Prostate gland (tissue), 2 donors: ENCODE data around the gene HMOX1. TPM values are rescaled to one million over a fixed set of nuclear protein-coding genes. Genes with fewer than 3 reads are reported as not detected.

ENCODE experiments used
- DNase-seq: peaks from one replicate; pipeline ENCODE4 v3.0.0-alpha.2; 2019; ENCODE audit warnings: low spot score
- H3K27ac ChIP-seq, 2 donors: fragments of 200-600 bp; sonication (generic); 2 replicates each; pipeline ENCODE4 v1.5.1; 2017 to 2019
- H3K27me3 ChIP-seq: fragments of 200-600 bp; sonication (generic); replicated peaks from 2 replicates; pipeline ENCODE4 v1.5.1; 2019; ENCODE audit not compliant: insufficient read depth
- H3K36me3 ChIP-seq, 2 donors: fragments of 200-600 bp; sonication (generic); 1 replicate in 1 of 2; 2 replicates in 1 of 2; pipeline versions ENCODE4 v1.5.1 to v1.8.1; 2017 to 2019
- H3K4me1 ChIP-seq: fragments of 200-600 bp; sonication (generic); replicated peaks from 2 replicates; pipeline ENCODE4 v1.5.1; 2019
- H3K4me3 ChIP-seq, 2 donors: fragments of 200-600 bp; sonication (generic); 2 replicates each; pipeline ENCODE4 v1.5.1; 2017 to 2019
- H3K9me3 ChIP-seq: fragments of 200-600 bp; sonication (generic); 2 replicates; pipeline ENCODE4 v1.5.1; 2017
- CTCF ChIP-seq, 4 experiments: fragments of 200-600 bp in 2 of 4; fragments of 450-650 bp in 2 of 4; sonication (generic) in 2 of 4; IDR thresholded peaks; 1 replicate in 3 of 4; 2 replicates in 1 of 4; pipeline ENCODE4 v1.5.1; 2016 to 2019; ENCODE audit warnings: antibody characterized with exemption in 4 of 4, mild to moderate bottlenecking in 2 of 4, moderate library complexity in 2 of 4
- POLR2A ChIP-seq: fragments of 450-650 bp; IDR thresholded peaks from one replicate; pipeline ENCODE4 v1.6.1; 2016; ENCODE audit warnings: antibody characterized with exemption, mild to moderate bottlenecking
- POLR2AphosphoS5 ChIP-seq: sonication (generic); formaldehyde crosslinking; IDR thresholded peaks from one replicate; pipeline ENCODE4 v1.6.1; 2017; ENCODE audit warnings: antibody characterized with exemption
- WGBS: methylation state at CpG from one replicate; pipeline ENCODE4 v1.1.5; 2018; 5-methylcytosine and 5-hydroxymethylcytosine counted together
- intact Hi-C: fragments of 100-400 bp; cut with DNase I; formaldehyde crosslinking; loops from one replicate; pipeline ENCODE4 v1.14.2; 2022
- total RNA-seq, 2 donors: library from RNA; depleted of rRNA; stranded (reverse); fragments of >200 nt; gene quantifications; one replicate each; pipeline ENCODE4 v1.1.0, GENCODE V29; 2016

HMOX1 gene
- total RNA-seq, 2 donors from 2014 or later = 3.5 to 31.5 TPM

- H3K4me1 ChIP-seq = no peaks in the 10 kb centered on the region
- no peaks in the 10 kb centered on the region for H3K27me3 ChIP-seq
- no peaks in the 10 kb centered on the region for H3K36me3 ChIP-seq
- intact Hi-C loops = no loop called here
- no peak overlapping the region for H3K27ac ChIP-seq
- no peak for TF ChIP-seq CTCF (IDR thresholded peaks at IDR 0.05)
- H3K9me3 ChIP-seq = no peaks in the 10 kb centered on the region
- no peak overlapping the region for H3K4me3 ChIP-seq
- 85% methylated on average over 3 of the region's 3 CpGs for WGBS
- DNase-seq = no peak
Observed at GRCh38 chr22:35383679-35384071, 2.8 kb downstream of the HMOX1 start.

DNA sequence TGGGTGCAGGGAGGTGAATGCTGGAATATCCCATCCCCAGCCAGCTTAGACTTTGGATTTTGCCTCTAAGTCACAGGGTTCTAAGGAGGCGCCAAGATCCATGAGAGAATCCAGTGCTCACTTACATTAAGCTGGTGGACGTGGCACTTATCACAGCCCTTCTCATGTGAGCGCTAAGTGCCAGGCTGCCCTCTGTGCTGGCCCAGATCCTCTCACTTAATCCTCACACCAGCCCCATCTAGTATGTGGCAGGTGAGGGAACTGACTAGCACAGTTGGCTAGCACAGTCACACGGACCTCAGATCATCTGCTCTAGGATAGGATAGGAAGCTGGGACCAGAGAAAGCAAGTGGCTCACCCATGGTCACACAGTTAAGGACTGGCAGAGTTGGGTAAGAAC lies 3.6 kb downstream of the HMOX1 start:
- Histone ChIP-seq H3K27me3 (no peaks in the 10 kb centered on the region), H3K4me1 (no peaks in the 10 kb centered on the region), H3K27ac (no peak overlapping the region), H3K36me3 (no peaks in the 10 kb centered on the region), H3K9me3 (no peaks in the 10 kb centered on the region), H3K4me3 (no peak overlapping the region)
- intact Hi-C loops = no loop called here
- no peak for TF ChIP-seq POLR2AphosphoS5
- no peak for TF ChIP-seq POLR2A
- TF ChIP-seq CTCF (IDR thresholded peaks at IDR 0.05) = no peak
- no peak for DNase-seq
- 89% methylated on average over 4 of the region's 4 CpGs for WGBS

DNA sequence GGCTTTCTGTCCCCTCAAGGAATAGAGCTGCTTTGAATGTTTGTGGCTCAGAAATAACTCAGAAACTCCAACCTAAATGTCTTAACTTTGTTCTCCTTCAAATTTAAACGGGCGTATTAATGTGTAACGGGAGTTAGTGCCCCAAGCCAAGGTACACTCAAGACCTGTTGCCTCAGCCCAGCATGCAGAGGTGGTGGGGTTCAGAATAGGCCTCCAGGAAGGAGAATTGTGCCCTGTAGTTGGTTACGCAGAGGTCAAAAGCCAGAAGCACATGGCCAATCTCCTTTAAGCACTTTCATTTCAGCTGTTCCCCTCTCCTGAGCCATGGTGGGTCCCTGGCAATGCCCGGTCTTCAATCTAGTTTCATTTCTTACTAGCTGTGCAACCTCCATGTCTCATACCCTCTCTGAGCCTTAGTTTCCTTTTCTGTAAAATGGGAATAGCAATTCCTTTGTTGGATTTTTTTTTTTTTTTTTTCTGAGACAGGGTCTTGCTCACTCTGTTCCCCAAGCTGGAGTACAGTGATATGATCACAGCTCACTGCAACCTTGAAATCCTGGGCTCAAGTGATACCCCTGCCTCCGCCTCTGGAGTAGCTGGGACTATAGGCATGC lies 4.2 kb downstream of the HMOX1 start:
- Histone ChIP-seq H3K9me3 (no peaks in the 10 kb centered on the region), H3K27ac (no peak overlapping the region), H3K4me3 (no peak overlapping the region), H3K4me1 (no peaks in the 10 kb centered on the region), H3K27me3 (no peaks in the 10 kb centered on the region), H3K36me3 (no peaks in the 10 kb centered on the region)
- TF ChIP-seq POLR2A = no peak
- no peak for TF ChIP-seq CTCF (IDR thresholded peaks at IDR 0.05)
- TF ChIP-seq POLR2AphosphoS5 = no peak
- 87% methylated on average over 6 of the region's 6 CpGs for WGBS
- intact Hi-C loops = no loop called here
- DNase-seq = no peak

DNA sequence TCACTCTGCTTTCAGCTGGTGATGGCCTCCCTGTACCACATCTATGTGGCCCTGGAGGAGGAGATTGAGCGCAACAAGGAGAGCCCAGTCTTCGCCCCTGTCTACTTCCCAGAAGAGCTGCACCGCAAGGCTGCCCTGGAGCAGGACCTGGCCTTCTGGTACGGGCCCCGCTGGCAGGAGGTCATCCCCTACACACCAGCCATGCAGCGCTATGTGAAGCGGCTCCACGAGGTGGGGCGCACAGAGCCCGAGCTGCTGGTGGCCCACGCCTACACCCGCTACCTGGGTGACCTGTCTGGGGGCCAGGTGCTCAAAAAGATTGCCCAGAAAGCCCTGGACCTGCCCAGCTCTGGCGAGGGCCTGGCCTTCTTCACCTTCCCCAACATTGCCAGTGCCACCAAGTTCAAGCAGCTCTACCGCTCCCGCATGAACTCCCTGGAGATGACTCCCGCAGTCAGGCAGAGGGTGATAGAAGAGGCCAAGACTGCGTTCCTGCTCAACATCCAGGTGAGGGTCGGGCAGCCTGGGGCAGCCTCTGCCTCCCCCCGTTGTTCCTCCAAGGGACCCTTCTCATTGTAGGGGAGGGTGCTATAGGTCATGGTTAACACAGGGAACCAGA lies 5.9 kb downstream of the HMOX1 start:
- no peaks in the 10 kb centered on the region for H3K4me1 ChIP-seq
- intact Hi-C loops = no loop called here
- no peaks in the 10 kb centered on the region for H3K9me3 ChIP-seq
- no peak overlapping the region for H3K4me3 ChIP-seq
- DNase-seq = no peak
- no peaks in the 10 kb centered on the region for H3K36me3 ChIP-seq
- H3K27me3 ChIP-seq = no peaks in the 10 kb centered on the region
- 93% methylated on average over 19 of the region's 19 CpGs for WGBS
- TF ChIP-seq POLR2A (no peak), POLR2AphosphoS5 (no peak), CTCF (IDR thresholded peaks at IDR 0.05) (no peak)
- no peak overlapping the region for H3K27ac ChIP-seq

- Histone ChIP-seq H3K36me3 (no peaks in the 10 kb centered on the region), H3K27me3 (no peaks in the 10 kb centered on the region), H3K9me3 (no peaks in the 10 kb centered on the region), H3K4me1 (no peaks in the 10 kb centered on the region), H3K27ac (no peak overlapping the region), H3K4me3 (no peak overlapping the region)
- no peak for TF ChIP-seq POLR2A
- no peak for TF ChIP-seq POLR2AphosphoS5
- no peak for TF ChIP-seq CTCF (IDR thresholded peaks at IDR 0.05)
- DNase-seq = no peak
- intact Hi-C loops = no loop called here
- 85% methylated on average over 5 of the region's 5 CpGs for WGBS
Observed at GRCh38 chr22:35390933-35391332, 10.0 kb downstream of the HMOX1 start.
